Measurements from ENCODE around the gene CEMIP.

GRCh38 chr15:80918196-80918783, 139.1 kb downstream of the CEMIP start:
- TF ChIP-seq POLR2AphosphoS5 (IDR thresholded peaks at IDR 0.05; ENCODE audit: low read length): no peak
- TF ChIP-seq POLR2A (IDR thresholded peaks at IDR 0.05; ENCODE audit: low read depth, low read length): no peak

Measured in GM12878 (cell line).